Endothelial cell of umbilical vein (primary cell): Measurements from ENCODE around the gene LGALS1. TPM values are rescaled to one million over a fixed set of nuclear protein-coding genes. Genes with fewer than 3 reads are reported as not detected.

Experiments
- BruUV-seq: library from RNA; stranded (reverse); fragments of 400-500 nt; replicated peaks from 2 replicates; lab custom pipeline; 2021; lab: Mats Ljungman, UMichigan
- CTCF ChIA-PET: fragments of 300-600, 350-600 bp; sonication (Branson Sonifier 250); formaldehyde crosslinking; loops from one replicate; lab custom pipeline; 2021; ENCODE audit warnings: antibody characterized with exemption, inconsistent platforms; lab: Charles Lee
- POLR2A ChIA-PET: fragments of 300-600, 350-600 bp; sonication (Branson Sonifier 250); formaldehyde crosslinking; loops from one replicate; lab custom pipeline; 2021; ENCODE audit warnings: antibody characterized with exemption, inconsistent platforms; lab: Charles Lee
- DNase-seq: peaks from one replicate; pipeline ENCODE4 v3.0.0-alpha.2; 2011; ENCODE audit warnings: low read depth, low spot score
- FAIRE-seq: peaks from 2 replicates; lab custom pipeline; 2011; peaks lifted over from hg19 to GRCh38; lab: Jason Lieb, UNC
- H2AFZ ChIP-seq: 2 replicates; pipeline ENCODE4 v1.6.0; 2012; ENCODE audit warnings: low read depth, low read length, control low read depth, inconsistent platforms
- H3K27ac ChIP-seq: 2 replicates; pipeline ENCODE4 v1.5.1; 2011; ENCODE audit warnings: low read depth, mild to moderate bottlenecking, control low read depth, low read length, moderate library complexity; ENCODE audit not compliant: insufficient read depth
- H3K27me3 ChIP-seq, 2 experiments: 2 replicates each; pipeline versions ENCODE4 v1.6.0 to v1.6.1; 2011; ENCODE audit warnings: low read length in 2 of 2, mixed read lengths in 1 of 2; ENCODE audit not compliant: control insufficient read depth in 2 of 2, insufficient read depth in 2 of 2
- H3K36me3 ChIP-seq, 2 experiments: 2 replicates in 1 of 2; 3 replicates in 1 of 2; pipeline ENCODE4 v1.5.1; 2011; ENCODE audit warnings: low read length in 2 of 2, mild to moderate bottlenecking in 1 of 2, moderate library complexity in 1 of 2; ENCODE audit not compliant: control insufficient read depth in 2 of 2, insufficient read depth in 2 of 2; ENCODE audit errors: extremely low read depth in 1 of 2
- H3K4me1 ChIP-seq: 3 replicates; pipeline ENCODE4 v1.5.1; 2011; ENCODE audit warnings: mild to moderate bottlenecking, low read length; ENCODE audit not compliant: control insufficient read depth, insufficient read depth; ENCODE audit errors: extremely low read depth
- H3K4me2 ChIP-seq: 2 replicates; pipeline ENCODE4 v1.6.1; 2011; ENCODE audit warnings: low read length, control low read depth, mixed read lengths; ENCODE audit not compliant: insufficient read depth
- H3K4me3 ChIP-seq, 3 experiments: fragments of 200-600 bp in 1 of 3; sonication (generic), shearing (Covaris generic) in 1 of 3; replicated peaks in 1 of 3; 2 replicates each; pipeline ENCODE4 v1.5.1; 2011 to 2016; ENCODE audit warnings: control low read depth in 3 of 3, low read length in 3 of 3, mild to moderate bottlenecking in 2 of 3, inconsistent platforms in 1 of 3, low read depth in 1 of 3, moderate library complexity in 1 of 3; ENCODE audit not compliant: insufficient read depth in 1 of 3
- H3K79me2 ChIP-seq: 2 replicates; pipeline ENCODE4 v1.6.0; 2012; ENCODE audit warnings: low read length, inconsistent platforms; ENCODE audit not compliant: control insufficient read depth, insufficient read depth
- H3K9ac ChIP-seq: replicated peaks from 2 replicates; pipeline ENCODE3; 2011; ENCODE audit warnings: low read length, control low read depth; ENCODE audit not compliant: insufficient read depth; ENCODE audit errors: extremely low read depth
- H3K9me1 ChIP-seq: replicated peaks from 3 replicates; pipeline ENCODE4 v1.6.0; 2011; ENCODE audit warnings: mild to moderate bottlenecking, low read length; ENCODE audit not compliant: control insufficient read depth, insufficient read depth; ENCODE audit errors: extremely low read depth
- H3K9me3 ChIP-seq: replicated peaks from 2 replicates; pipeline ENCODE4 v1.5.1; 2012; ENCODE audit warnings: low read length, inconsistent platforms; ENCODE audit not compliant: control insufficient read depth, insufficient read depth
- H4K20me1 ChIP-seq: replicated peaks from 2 replicates; pipeline ENCODE3; 2011; ENCODE audit warnings: mild to moderate bottlenecking, low read length; ENCODE audit not compliant: control insufficient read depth, insufficient read depth; ENCODE audit errors: extremely low read depth
- GATA2 ChIP-seq: IDR thresholded peaks from 2 replicates; pipeline ENCODE4 v1.7.0; 2011; ENCODE audit warnings: low read depth, mild to moderate bottlenecking, moderate library complexity, mixed read lengths, low read length; ENCODE audit not compliant: insufficient read length, insufficient read depth
- JUN ChIP-seq: IDR thresholded peaks from 2 replicates; pipeline ENCODE4 v1.6.1; 2011; ENCODE audit warnings: borderline replicate concordance, low read depth; ENCODE audit not compliant: insufficient read length, insufficient read depth
- POLR2A ChIP-seq: IDR thresholded peaks from 2 replicates; pipeline ENCODE4 v1.6.1; 2012; ENCODE audit warnings: low read depth, mild to moderate bottlenecking, control low read depth, low read length
- dilution Hi-C: fragments of 300-500 bp; cut with MboI; formaldehyde crosslinking; loops from one replicate; pipeline ENCODE4 v1.15.0; 2019; ENCODE audit warnings: low sequenced_read_pairs; ENCODE audit not compliant: extremely low pct_ligation_motif_present
- intact Hi-C: fragments of 100-400 bp; cut with micrococcal nuclease; formaldehyde crosslinking; loops from one replicate; pipeline ENCODE4 v1.10.0; 2022
- polyA plus RNA-seq, 4 experiments: library from polyadenylated mRNA; depleted of rRNA in 3 of 4; stranded (reverse) in 3 of 4; unstranded in 1 of 4; fragments of >200 nt; gene quantifications; 2 replicates each; pipeline versions ENCODE4 v1.2.1 to v1.2.3, GENCODE V29; 2011 to 2012; ENCODE audit warnings: missing spikeins in 1 of 4
- total RNA-seq: library from RNA; stranded (reverse); gene quantifications from 2 replicates; pipeline ENCODE4 v1.2.3, GENCODE V29; 2021
- TF ChIP-seq, protein P1 (sequence below), 2 donors: IDR thresholded peaks; 1 replicate in 1 of 2; 2 replicates in 1 of 2; pipeline ENCODE4 v1.5.1; 2011; ENCODE audit warnings: low read length in 2 of 2, mild to moderate bottlenecking in 2 of 2, moderate library complexity in 2 of 2, control low read depth in 1 of 2, inconsistent platforms in 1 of 2, low read depth in 1 of 2; ENCODE audit not compliant: insufficient read depth in 1 of 2; ENCODE audit errors: extremely low read depth in 1 of 2
- TF ChIP-seq, protein P2 (sequence below): IDR thresholded peaks from 2 replicates; pipeline ENCODE4 v1.6.1; 2011; ENCODE audit not compliant: insufficient read depth, insufficient read length

The LGALS1 gene
- total and polyA plus RNA-seq, 2 donors (not counting 3 experiments of a cell fraction or from before 2014, with no cell fraction given), result 2,698 to 13,642 TPM

DNA sequence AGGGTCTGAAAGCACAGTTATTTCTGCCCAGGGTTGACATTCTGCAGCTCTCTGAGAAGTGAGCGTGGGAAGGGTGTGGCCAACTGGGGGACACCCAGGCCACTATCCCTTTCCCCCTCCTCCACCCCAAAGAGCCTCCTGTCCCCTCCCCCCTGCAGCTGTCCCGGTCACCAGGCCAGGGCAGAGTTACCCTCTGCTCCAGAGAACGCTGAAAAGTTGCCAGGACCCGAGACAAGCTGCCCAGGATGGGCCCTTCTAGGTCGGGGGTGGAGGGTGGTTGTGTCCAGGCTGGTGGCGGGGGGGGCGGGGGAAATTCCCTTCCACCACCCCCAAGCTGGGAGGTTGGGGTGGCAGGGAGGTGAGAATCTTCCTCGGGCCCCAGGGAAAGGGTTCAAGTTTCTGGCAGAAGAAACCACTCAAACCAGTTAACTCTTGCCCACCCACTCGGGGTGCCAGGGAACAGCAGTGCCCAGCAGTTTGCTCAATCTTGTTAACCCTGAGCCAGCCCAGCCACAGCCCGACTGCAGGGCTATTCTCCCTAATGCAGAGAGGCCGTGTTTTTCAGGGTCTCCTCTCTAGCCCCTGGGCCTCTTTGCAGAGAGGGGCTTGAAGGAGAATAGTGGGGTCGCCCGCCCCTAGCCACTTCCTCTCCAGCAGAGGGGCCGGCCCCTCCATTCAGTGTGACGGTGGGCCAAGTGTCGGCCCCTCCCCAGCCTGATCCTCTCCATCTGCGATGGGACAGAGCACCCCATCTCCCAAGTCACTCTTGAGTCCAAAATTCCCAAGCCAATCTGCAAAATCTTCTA is 697 bp downstream of the LGALS1 start:
- TF ChIP-seq, protein P1, sequence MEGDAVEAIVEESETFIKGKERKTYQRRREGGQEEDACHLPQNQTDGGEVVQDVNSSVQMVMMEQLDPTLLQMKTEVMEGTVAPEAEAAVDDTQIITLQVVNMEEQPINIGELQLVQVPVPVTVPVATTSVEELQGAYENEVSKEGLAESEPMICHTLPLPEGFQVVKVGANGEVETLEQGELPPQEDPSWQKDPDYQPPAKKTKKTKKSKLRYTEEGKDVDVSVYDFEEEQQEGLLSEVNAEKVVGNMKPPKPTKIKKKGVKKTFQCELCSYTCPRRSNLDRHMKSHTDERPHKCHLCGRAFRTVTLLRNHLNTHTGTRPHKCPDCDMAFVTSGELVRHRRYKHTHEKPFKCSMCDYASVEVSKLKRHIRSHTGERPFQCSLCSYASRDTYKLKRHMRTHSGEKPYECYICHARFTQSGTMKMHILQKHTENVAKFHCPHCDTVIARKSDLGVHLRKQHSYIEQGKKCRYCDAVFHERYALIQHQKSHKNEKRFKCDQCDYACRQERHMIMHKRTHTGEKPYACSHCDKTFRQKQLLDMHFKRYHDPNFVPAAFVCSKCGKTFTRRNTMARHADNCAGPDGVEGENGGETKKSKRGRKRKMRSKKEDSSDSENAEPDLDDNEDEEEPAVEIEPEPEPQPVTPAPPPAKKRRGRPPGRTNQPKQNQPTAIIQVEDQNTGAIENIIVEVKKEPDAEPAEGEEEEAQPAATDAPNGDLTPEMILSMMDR (IDR thresholded peaks at IDR 0.05; ENCODE audit: extremely low read depth in 1 of 2, insufficient read depth in 1 of 2, low read depth in 1 of 2, low read length in 2 of 2), result no peak
- TF ChIP-seq, protein P2, sequence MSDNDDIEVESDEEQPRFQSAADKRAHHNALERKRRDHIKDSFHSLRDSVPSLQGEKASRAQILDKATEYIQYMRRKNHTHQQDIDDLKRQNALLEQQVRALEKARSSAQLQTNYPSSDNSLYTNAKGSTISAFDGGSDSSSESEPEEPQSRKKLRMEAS, result no peak
- TF ChIP-seq JUN, result no peak
- no peak for TF ChIP-seq POLR2A
- TF ChIP-seq GATA2, result no peak
- ChIA-PET POLR2A (interaction anchor here (1.3 to 1.6 kb wide), 2 partner anchors 10 to 18 kb away, joined by 4 to 8 read pairs; partner anchors contain the start of genes NOL12 and PDXP), CTCF (interaction anchor here (1.1 to 4.0 kb wide), 5 partner anchors 10 to 43 kb away, joined by 3 to 70 read pairs (median 14); partner anchors contain the start of genes NOL12 and PDXP)
- FAIRE-seq (peak; percentile 48), DNase-seq (peak; percentile 23)
- Histone ChIP-seq H3K9ac (peak overlapping the region; percentile 54), H3K79me2 (peaks cover 28% of the 10 kb centered on the region), H3K9me1 (no peaks in the 10 kb centered on the region), H3K9me3 (no peaks in the 10 kb centered on the region), H3K4me3 (peak overlapping the region; percentile 63 to 76 (median 66)), H3K36me3 (peaks cover 7 to 8% of the 10 kb centered on the region in 2 experiments), H3K27me3 (no peaks in the 10 kb centered on the region), H3K4me2 (peak overlapping the region; percentile 79), H2AFZ (no peak overlapping the region), H4K20me1 (no peaks in the 10 kb centered on the region), H3K4me1 (peaks cover 9% of the 10 kb centered on the region), H3K27ac (peak overlapping the region; percentile 81)
- dilution Hi-C loops (no loop called here), intact Hi-C loops (loop anchor here (1.0 to 5.0 kb wide), 5 partner anchors 18 to 116 kb away; partner anchors contain the start of genes CDC42EP1 and PDXP)
- BruUV-seq, result no TSS peak
